GM21717 (cell line): Measurements from ENCODE around the gene CELA3A.
"Not testable (repeated sequence)": the region's sequence is repeated elsewhere in the genome, so short reads cannot be mapped to it uniquely, and the experiment has no call there.

Source experiments
- ATAC-seq: cut with Tn5 transposase; IDR thresholded peaks from one replicate; pipeline ENCODE4 v1.9.1; 2021; ENCODE audit warnings: mild to moderate bottlenecking, moderate library complexity; ENCODE audit not compliant: unreplicated experiment

CELA3A gene, protein sequence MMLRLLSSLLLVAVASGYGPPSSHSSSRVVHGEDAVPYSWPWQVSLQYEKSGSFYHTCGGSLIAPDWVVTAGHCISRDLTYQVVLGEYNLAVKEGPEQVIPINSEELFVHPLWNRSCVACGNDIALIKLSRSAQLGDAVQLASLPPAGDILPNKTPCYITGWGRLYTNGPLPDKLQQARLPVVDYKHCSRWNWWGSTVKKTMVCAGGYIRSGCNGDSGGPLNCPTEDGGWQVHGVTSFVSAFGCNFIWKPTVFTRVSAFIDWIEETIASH

DNA sequence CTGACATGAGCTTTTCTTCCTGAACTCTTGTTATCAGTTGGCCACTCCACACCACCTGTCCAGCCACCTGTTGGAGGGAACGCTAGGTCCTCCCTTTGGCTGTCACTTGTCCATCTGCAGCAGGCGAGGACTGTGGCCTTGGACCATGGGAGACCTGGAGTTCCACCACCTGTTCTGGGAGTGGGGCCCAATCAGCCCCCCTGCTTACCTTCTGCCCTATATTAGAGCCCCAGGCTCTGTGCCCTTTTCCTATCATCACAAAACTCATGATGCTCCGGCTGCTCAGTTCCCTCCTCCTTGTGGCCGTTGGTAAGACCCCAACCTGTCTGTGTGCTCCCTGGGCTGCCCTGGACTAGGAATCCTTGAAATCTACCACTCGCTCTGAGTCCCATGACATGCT is at the start of gene CELA3A:
TSS of gene CELA3A (plus strand) at position 249 of the 400 bp plus-strand sequence. CDS start at position 267, 18 bp downstream.
- ATAC-seq, result no peak

- ATAC-seq, result no peak
Observed at GRCh38 chr1:21952786-21953520, 48.5 kb upstream of the CELA3A start.

DNA sequence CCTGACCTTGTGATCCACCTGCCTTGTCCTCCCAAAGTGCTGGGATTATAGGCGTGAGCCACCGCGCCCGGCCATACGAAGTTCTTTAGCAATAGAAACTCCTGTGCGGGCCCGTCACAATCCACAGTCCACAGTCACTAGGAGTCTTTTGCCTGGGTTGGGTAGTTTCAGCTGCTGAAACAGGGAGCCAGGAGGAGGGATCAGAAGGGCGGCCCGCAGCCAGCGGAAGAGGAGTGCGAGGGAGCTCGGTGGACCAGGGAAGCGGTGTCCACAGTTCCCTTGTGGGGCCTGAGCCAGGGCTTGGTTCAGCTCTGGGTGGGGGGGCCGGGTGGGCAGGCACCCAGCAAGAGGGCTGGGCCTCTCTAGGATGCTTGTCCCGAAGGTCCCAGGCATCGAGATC is 46.4 kb upstream of the CELA3A start:
- ATAC-seq, result no peak

- ATAC-seq, result no peak
Observed at GRCh38 chr1:21955501-21956281, 45.8 kb upstream of the CELA3A start.

- ATAC-seq, result no peak
Observed at GRCh38 chr1:21956720-21957552, 44.5 kb upstream of the CELA3A start.

DNA sequence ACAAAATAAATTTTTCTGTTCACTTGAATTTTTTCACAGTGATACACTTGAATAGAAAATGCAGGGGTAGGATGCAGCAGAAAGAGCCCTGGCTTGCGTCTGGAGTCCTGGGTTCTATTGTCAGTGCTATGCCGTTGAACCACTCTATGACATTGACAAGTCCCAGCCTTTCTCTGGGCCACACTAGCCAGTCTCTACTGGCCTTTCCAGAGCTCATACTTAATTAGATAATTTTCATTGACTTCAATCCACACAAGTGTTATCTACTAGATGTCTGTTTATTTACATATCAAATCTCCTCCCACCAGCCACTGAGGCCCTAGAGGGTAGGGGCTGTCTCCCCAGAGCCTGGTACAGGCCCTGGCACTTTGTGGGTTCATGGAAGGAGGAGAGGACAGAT is 40.1 kb upstream of the CELA3A start:
- no peak for ATAC-seq

DNA sequence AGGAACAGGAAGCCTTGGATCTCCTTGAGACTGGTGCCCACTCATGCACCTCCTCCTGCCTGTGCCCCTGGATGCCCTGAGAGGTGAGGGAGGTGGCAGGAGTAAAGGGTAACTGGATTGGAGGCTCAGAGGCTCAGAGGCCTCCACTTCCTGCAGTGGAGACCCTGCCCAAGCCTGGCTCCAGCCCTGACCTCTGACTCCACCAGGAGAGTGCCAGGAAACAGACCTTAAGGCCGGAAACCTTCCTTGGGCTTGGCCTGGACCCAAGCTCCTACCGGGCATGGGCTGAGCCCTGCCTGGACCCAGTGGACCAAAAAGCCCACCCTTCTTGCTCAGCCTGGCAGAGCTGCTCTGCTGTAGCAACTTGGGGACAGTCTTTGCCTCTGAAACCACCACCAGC is 39.7 kb upstream of the CELA3A start:
- ATAC-seq, result no peak

- peak; percentile 73 for ATAC-seq
Observed at GRCh38 chr1:21963477-21964217, 37.8 kb upstream of the CELA3A start.

DNA sequence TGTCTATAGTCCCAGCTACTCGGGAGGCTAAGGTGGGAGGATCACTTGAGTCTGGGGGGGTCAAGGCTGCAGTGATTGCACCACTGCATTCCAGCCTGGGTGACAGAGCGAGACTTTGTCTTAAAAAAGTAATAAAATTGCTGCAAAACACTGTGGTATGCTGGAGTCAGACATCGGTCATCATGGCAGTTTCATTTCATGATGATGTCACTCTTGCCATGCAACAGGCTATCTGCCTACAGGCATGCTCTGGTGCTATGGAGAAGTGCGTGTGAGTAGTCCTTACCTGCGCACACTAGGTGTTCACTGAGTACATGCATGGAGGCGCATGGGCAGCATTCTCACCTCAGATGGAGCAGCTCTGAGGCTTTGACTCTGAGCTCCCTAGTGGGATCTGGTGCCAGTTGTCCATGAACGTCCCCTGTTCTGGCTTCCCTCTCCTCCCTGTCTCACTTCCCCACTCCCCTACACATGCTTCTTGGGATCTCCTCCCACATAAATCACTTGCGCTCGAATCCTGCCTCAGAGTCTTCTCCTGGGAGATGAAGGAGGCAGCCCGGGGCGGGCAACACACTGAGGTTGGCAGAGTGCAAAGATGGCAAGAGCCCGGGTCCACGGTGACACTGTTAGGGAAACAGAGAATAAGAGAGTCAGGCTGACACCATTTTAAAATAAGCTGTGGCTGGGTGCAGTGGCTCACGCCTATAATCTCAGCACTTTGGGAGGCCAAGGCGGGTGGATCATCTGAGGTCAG is 35.0 kb upstream of the CELA3A start:
- no peak for ATAC-seq

DNA sequence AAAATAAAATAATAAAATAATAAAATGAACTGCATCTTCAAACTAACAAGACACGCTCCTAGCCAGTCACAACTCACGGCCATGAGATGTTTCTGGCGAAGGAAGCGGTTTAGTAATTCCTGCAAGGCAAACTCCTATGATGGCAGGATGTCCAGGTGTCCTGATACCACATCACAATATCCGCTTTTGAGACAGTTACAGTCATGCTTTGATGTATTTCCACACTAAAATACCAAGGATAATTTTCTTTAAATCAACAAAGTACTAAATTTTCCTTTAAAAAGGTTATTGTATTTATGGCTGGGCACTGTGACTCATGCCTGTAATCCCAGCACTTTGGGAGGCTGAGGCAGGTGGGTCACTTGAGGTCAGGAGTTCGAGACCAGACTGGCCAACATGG is 34.2 kb upstream of the CELA3A start:
- ATAC-seq, result not testable (repeated sequence)

GRCh38 chr1:21969066-21969465 is 32.4 kb upstream of the CELA3A start:
- ATAC-seq, result not testable (repeated sequence)

GRCh38 chr1:21970523-21970922 is 30.9 kb upstream of the CELA3A start:
- not testable (repeated sequence) for ATAC-seq

DNA sequence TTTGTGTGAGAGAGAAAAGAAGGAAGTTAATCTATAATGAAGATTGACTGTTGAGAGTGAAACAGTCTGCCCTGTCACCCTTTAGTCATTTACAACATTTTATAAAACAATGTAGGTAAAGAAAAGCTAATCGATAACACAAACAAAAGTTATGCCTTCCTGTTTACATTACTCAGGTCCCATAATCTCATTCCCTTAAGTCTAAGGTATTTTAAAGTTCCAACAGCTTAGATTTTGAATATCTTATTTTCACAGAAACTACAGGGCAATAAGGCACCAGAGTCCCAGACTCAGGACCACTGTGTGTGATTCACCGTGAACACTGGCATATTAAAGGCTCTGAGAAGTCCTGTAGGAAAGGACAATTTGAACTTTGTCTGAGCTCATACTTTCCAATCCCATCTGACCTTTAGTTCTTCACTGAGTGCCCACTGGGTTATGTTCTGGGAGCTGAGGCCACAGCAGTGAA is 28.4 kb upstream of the CELA3A start:
- not testable (repeated sequence) for ATAC-seq

DNA sequence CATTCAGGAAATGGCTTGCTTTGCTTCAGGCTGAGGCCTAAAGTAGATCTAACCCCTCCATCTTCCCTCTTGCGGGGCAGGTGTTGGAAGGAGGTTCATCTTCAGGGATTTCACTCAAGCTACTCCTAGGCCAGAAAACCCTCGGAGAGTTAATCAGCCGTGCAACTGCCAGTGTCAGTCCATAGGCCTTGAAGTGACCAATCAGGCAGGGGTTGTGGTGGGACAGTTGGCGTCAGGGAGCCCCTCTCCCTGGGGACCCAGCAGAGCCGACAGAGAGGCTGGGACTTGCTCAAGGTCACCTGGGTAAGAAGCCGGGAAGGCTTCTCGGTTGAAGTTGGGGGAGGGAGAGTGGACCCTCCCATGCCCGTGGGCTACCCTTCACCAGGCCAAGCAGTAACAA is 27.5 kb upstream of the CELA3A start:
- ATAC-seq, result not testable (repeated sequence)

GRCh38 chr1:21974699-21975098 is 26.8 kb upstream of the CELA3A start:
- ATAC-seq, result not testable (repeated sequence)

DNA sequence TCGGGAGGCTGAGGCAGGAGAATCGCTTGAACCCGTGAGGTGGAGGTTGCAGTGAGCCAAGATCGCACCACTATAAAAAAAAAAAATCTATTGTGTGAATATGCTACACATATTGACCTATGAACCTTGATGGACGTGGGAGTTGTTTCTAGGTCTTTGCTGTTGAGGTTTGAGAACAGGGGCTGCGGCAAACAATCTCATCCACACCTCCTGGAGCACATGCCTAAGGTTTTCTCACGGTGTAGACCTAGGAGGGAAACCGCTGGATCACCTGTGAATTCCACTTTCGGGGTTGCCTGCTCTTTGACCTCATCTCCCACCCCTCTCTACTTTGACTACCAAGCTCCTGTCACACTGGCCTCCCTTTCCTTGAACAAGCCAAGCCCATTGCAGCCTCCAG is 26.2 kb upstream of the CELA3A start:
- not testable (repeated sequence) for ATAC-seq

GRCh38 chr1:21976703-21977239 is 24.7 kb upstream of the CELA3A start, which contains the start of gene CELA3B:
Gene CELA3B (plus strand): TSS chr1:21977022. CDS start chr1:21977040, 18 bp downstream.
- not testable (repeated sequence) for ATAC-seq

- ATAC-seq, result not testable (repeated sequence)
Observed at GRCh38 chr1:21978209-21978608, 23.2 kb upstream of the CELA3A start.
